ENCODE data around the gene MYH11.

GRCh38 chr16:15768201-15768600, 88.6 kb downstream of the MYH11 start:
- no peak for TF ChIP-seq POLR2AphosphoS5 (IDR thresholded peaks at IDR 0.05; ENCODE audit: low read depth, low read length)
- no peak for TF ChIP-seq POLR2A (IDR thresholded peaks at IDR 0.05; ENCODE audit: low read depth, low read length)
- TF ChIP-seq TAF1 (IDR thresholded peaks at IDR 0.05; ENCODE audit: low read depth, low read length), result no peak
- TF ChIP-seq SPI1 (IDR thresholded peaks at IDR 0.05; ENCODE audit: low read depth, low read length), result no peak

Data from GM12891 (cell line).